ENCODE data around the gene SUB1.
"Not testable (repeated sequence)": the region's sequence is repeated elsewhere in the genome, so short reads cannot be mapped to it uniquely, and the experiment has no call there.

SUB1 gene

GRCh38 chr5:32585446-32586275, at the start of gene SUB1:
TSS of gene SUB1 (plus strand) at chr5:32585557. CDS start at chr5:32588513, 2,956 bp downstream.
- peak; percentile 96 for DNase-seq (ENCODE audit: low spot score)

- no peak for DNase-seq (ENCODE audit: low spot score)
These were observed 49.1 kb upstream of the SUB1 start for GRCh38 chr5:32536246-32536645.

- peak; percentile 30 for DNase-seq (ENCODE audit: low spot score)
These were observed 47.8 kb upstream of the SUB1 start for GRCh38 chr5:32537437-32538029.

DNA sequence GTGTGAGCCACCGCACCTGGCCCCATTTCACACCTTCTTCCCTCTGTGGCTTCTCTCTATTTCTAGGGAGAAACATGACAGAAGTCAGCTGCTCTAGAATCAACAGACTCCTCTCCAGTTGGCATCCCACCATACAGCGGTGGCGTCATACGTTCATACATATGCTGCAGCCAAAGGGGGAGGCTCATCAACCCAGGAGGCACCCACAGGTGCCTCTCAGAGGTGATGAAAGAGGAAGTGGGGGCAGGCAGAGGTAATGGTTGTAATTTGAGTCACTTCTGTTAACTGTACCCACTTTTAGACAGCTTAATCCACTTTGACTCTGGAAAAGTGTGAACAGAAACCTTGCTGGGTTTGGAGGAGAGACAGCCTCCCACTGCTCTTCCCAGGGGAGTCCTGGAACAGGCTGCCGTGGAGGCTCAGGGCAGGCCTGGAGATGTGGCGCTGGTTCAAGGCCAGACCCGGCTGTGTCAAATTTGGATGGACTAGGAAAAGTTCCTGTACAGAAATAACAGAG, 47.3 kb upstream of the SUB1 start:
- DNase-seq (ENCODE audit: low spot score) = no peak

DNA sequence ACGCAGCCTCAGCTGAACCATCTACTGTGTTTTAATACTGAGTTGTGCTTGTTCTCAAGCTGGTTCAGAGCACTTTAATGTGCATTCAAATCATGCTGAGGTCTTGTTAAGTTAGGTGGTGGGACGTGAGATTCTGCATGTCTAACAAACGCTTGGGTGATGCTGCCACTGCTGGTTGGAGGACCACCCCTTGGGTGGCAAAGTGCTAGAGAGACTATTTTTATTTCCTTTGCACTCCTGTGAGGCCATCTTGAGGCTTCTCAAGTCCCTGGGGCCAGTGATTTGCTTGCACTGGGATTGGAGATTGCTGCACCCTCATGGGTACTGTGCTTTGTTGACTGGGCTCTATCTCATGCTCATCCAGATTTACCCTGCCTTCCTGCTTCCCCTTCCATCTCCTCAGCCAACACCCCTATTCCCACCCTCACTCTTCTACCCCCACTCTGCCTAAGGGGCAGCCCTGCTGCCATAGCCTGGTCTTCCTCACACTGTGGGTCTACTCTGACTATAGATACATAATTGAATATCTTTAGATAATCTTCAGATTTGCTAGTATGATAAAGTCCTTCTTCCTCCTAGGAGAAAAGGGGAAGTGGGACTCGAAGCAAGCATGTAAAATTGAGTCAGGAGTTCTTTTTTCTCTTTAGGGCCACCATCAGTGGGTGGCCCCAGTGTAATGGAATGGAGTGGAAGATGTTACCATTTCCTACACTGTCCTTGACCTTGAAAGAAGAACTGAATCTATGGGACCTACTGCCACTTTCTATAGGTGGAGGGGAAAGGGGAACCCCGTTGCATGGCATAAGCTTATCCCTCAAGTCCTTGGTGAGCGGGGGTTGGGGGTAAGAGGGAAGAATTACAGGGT, 45.1 kb upstream of the SUB1 start:
- no peak for DNase-seq (ENCODE audit: low spot score)

- DNase-seq (ENCODE audit: low spot score) = no peak
These were observed 44.1 kb upstream of the SUB1 start for GRCh38 chr5:32541241-32541640.

DNA sequence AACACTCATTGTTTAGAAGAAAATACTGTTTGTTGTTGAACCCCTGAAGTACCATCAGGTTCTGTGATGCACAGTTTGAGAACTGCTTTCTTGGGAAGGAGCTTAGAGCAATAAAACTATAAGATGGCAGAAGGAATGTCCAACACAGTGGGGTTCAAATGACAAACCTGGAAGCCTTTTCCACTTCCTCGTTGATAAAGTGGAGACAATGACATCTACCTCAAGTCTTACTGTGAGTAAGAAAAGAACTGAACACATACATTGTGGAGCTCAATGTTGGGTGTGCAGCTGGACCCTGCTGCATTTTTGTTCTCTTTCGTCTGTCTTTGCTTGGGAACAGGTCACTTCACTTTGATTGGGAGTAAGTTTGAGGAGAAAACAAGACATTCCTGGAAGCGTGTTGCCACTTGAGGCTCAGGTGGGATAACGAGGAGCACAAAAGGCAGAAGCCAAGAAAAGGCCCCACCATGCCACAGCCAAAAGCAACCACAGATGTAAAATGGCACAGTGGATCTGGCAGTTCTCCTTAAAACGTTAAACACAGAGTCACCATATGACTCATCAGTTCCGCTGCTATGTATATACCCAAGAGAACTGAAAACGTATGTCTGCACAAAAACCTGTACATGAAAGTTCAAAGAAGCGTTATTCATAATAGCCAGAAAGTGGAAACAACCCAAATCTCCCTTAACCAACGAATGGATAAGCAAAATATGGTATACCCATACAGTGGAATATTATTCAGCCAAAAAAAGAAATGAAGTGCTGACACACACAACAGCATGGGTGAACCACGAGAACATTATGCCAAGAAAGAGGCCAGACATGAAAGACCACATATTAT, 42.9 kb upstream of the SUB1 start:
- no peak for DNase-seq (ENCODE audit: low spot score)

- DNase-seq (ENCODE audit: low spot score) = no peak
These were observed 42.1 kb upstream of the SUB1 start for GRCh38 chr5:32543291-32543690.

GRCh38 chr5:32545102-32545800, 40.1 kb upstream of the SUB1 start:
- DNase-seq (ENCODE audit: low spot score) = no peak

DNA sequence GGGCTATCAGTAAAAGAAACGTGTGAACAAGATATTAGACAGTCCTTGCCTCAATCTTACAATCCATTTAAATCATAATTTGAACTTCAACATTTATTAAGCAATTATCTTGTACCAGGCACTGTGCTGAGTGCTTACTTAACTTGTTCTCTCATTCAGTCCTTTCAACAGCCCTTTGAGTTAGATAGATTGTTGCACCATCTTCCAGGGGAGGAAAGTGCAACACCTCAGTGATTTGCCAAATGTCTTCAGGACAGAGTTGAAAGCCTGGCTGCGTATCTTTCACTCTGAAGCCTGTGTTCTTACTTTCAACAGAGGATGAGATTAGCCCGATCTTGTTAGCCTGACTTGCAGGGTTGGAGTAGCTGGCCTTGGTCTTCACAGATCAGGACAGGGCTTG, 34.2 kb upstream of the SUB1 start:
- no peak for DNase-seq (ENCODE audit: low spot score)

DNA sequence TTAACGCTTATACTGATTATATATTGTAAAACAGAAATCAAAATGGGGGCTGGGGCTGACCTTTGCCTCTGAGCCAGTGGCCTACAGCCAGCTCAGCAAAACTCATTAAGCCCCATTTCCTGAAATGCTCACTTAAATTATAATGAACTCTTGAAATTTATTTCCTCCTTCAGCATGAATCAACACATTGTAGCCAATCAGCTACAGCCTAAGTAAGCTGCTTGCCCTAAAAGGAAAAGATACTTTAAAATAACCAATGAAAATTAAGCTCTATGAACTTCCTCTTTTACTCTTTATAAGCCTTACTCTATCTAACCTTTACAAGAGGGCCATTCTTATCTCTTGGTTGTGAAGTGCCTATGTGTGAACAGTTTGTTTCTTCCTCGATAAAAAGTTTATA, 33.5 kb upstream of the SUB1 start:
- no peak for DNase-seq (ENCODE audit: low spot score)

GRCh38 chr5:32552491-32552890, 32.9 kb upstream of the SUB1 start:
- DNase-seq (ENCODE audit: low spot score) = not testable (repeated sequence)

DNA sequence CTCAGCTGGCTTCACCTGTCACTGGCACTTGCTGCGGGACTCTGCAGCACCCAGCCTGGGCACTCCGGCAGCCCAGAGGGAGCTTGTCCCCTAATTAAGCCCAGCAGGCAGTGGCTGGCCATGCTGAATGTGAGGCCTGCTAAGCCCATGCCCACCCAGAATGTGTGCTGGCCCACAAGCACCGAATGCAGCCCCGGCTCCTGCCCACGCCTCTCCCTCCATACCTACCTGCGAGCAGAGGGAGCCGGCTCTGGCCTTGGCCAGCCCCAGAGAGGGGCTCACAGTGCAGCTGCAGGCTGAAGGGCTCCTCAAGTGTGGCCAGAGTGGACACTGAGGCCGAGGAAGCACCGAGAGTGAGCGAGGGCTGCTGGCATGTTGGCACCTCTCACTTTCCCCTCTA, 32.4 kb upstream of the SUB1 start:
- no peak for DNase-seq (ENCODE audit: low spot score)

DNA sequence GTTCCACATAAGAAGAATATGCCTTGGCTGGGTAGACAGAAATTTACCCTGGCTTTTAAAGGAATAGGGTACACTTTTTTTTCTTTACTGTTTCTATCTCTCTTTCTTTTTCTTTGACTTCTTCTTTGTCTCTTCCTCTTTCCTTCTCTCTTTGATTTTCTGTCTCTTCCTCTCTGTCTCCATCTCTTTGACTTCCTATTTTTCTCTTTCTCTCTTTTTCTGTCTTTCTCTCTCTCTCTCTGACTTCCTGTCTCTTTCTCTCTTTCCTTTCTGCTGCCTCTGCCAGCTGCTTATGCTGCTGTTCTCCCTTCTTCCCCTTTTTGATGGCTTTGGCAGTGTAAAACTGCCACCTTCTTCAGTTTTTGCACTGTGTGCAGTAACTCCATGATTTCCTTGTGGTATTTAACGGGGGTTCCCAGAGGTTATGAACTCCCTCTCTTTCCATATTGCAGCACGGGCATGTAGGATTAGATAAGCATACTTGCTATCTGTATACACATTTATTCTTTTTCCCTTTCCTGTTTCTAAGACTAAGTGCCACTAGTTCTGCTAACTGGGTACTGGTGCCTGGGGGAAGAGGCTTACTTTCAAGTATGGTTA, 31.1 kb upstream of the SUB1 start:
- DNase-seq (ENCODE audit: low spot score) = not testable (repeated sequence)

GRCh38 chr5:32556543-32556942, 28.8 kb upstream of the SUB1 start:
- DNase-seq (ENCODE audit: low spot score) = not testable (repeated sequence)

GRCh38 chr5:32559411-32559810, 25.9 kb upstream of the SUB1 start:
- no peak for DNase-seq (ENCODE audit: low spot score)

- DNase-seq (ENCODE audit: low spot score) = no peak
These were observed 25.4 kb upstream of the SUB1 start for GRCh38 chr5:32559921-32560320.

DNA sequence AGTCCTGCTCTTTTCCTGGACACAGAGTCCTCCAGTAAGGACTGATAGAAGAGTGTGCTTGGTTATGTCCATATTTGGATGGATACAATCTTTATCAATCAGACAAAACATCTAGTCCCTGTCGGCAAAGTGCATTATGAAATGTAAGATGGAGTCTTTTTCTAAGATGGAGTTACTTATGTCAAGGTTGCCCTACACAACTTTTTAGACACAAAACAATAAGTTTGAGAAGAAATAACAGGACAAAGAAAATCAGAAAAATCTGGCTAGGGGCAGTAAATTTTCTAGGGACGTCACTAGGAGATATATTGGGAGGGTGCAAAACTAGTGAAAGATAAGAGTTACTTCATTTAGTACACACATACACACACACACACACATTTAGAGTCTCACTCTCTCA, 23.3 kb upstream of the SUB1 start:
- DNase-seq (ENCODE audit: low spot score) = no peak

DNA sequence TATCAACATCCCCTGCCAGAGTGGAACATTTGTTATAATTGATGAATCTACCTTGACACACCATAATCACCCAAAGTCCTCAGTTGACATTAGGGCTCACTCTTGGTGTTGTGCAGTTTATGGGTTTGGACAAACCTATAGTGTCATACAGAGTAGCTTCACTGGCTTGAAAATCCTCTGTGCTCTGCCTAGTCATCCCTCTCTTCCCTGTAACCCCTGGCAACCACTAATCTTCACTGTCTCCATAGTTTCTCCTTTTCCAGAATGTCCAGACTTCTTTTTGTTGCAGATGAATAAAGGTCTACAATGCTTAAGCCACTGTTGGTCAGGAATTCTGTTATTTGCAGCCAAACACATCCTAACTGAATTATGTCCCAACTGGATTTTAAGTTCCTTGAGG, 22.5 kb upstream of the SUB1 start:
- no peak for DNase-seq (ENCODE audit: low spot score)

DNA sequence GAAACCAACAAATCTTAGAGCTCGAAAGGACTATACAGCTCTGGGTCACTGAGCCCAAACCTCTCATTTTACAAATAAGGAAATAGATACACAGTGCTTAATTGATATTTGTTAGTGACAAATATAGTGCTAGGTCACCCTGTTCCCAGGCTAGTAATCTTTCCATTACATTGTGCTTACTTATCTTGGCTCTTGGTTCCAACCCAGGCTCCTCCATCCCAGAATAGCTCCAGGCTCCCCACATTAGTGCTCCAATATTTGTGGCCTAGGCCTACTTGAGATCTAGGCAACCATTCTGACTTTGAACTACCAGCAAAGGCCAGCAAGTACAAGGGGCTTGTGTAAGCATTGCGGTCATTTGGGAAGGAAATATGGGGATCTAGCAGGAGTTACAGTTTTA, 21.7 kb upstream of the SUB1 start:
- no peak for DNase-seq (ENCODE audit: low spot score)

- no peak for DNase-seq (ENCODE audit: low spot score)
These were observed 20.2 kb upstream of the SUB1 start for GRCh38 chr5:32565145-32565544.

Data from AG08396 (cell line).